GM21619 (cell line): ENCODE data around the gene CDHR3.
"Not testable (repeated sequence)": the region's sequence is repeated elsewhere in the genome, so short reads cannot be mapped to it uniquely, and the experiment has no call there.

Experiments used
- ATAC-seq: cut with Tn5 transposase; IDR thresholded peaks from one replicate; pipeline ENCODE4 v1.9.1; 2021; ENCODE audit not compliant: unreplicated experiment

Gene CDHR3

GRCh38 chr7:105996860-105997737 is 34.0 kb downstream of the CDHR3 start:
- ATAC-seq = no peak

- ATAC-seq = no peak
Measured at GRCh38 chr7:105999256-105999655, 36.2 kb downstream of the CDHR3 start.

- no peak for ATAC-seq
Measured at GRCh38 chr7:106001196-106001595, 38.1 kb downstream of the CDHR3 start.

- ATAC-seq = no peak
Measured at GRCh38 chr7:106001886-106002285, 38.8 kb downstream of the CDHR3 start.

- ATAC-seq = no peak
Measured at GRCh38 chr7:106003525-106004064, 40.5 kb downstream of the CDHR3 start.

- no peak for ATAC-seq
Measured at GRCh38 chr7:106006906-106007305, 43.8 kb downstream of the CDHR3 start.

GRCh38 chr7:106007796-106008195 is 44.7 kb downstream of the CDHR3 start:
- not testable (repeated sequence) for ATAC-seq

GRCh38 chr7:106009503-106010226 is 46.6 kb downstream of the CDHR3 start:
- peak; percentile 89 for ATAC-seq

- no peak for ATAC-seq
Measured at GRCh38 chr7:106010331-106010730, 47.3 kb downstream of the CDHR3 start.

- ATAC-seq = no peak
Measured at GRCh38 chr7:106010866-106011265, 47.8 kb downstream of the CDHR3 start.

GRCh38 chr7:106012184-106012583 is 49.1 kb downstream of the CDHR3 start:
- no peak for ATAC-seq

- no peak for ATAC-seq
Measured at GRCh38 chr7:106012935-106013439, 49.9 kb downstream of the CDHR3 start.

- ATAC-seq = no peak
Measured at GRCh38 chr7:106015381-106016218, 52.5 kb downstream of the CDHR3 start.

- no peak for ATAC-seq
Measured at GRCh38 chr7:106016331-106016730, 53.3 kb downstream of the CDHR3 start.

- ATAC-seq = no peak
Measured at GRCh38 chr7:106017657-106018056, 54.6 kb downstream of the CDHR3 start.

GRCh38 chr7:106018566-106019469 is 55.8 kb downstream of the CDHR3 start:
- ATAC-seq = no peak

- no peak for ATAC-seq
Measured at GRCh38 chr7:106019470-106019820, 56.4 kb downstream of the CDHR3 start.

- no peak for ATAC-seq
Measured at GRCh38 chr7:106021151-106022067, 58.3 kb downstream of the CDHR3 start.
